AG09319 (cell line): ENCODE data around the gene KNDC1.
"Not testable (repeated sequence)": the region's sequence is repeated elsewhere in the genome, so short reads cannot be mapped to it uniquely, and the experiment has no call there.

Experiments
- DNase-seq: peaks from one replicate; pipeline ENCODE4 v3.0.0-alpha.2; 2010; ENCODE audit warnings: low read depth; ENCODE audit errors: extremely low read depth
- TF ChIP-seq, protein P1 (sequence below): IDR thresholded peaks from 2 replicates; pipeline ENCODE4 v1.5.1; 2011; ENCODE audit warnings: low read depth, mild to moderate bottlenecking, inconsistent platforms, low read length, moderate library complexity

Gene KNDC1

DNA sequence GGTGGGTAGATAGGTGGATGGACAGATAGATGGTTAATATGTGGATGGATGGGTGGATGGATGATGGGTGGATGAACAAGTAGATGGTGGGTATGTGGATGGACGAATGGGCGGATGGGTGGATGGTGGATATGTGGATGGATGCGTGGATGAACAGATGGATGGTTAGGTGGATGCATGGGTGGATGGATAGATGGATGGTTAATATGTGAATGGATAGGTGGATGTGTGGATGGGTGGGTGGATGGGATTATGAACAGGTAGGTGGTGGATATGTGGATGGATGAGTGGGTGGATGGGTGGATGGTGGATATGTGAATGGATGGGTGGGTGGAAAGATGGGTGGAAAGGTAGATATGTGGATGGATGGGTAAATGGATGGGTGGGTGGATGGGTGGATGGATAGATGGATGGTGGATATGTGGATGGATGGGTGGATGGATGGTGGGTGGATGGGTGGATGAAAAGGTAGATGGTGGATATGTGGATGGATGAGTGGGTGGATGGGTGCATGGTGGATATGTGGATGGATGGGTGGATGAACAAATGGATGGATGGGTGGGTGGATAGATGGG, 14.8 kb downstream of the KNDC1 start:
- no peak for DNase-seq
- TF ChIP-seq, protein P1, sequence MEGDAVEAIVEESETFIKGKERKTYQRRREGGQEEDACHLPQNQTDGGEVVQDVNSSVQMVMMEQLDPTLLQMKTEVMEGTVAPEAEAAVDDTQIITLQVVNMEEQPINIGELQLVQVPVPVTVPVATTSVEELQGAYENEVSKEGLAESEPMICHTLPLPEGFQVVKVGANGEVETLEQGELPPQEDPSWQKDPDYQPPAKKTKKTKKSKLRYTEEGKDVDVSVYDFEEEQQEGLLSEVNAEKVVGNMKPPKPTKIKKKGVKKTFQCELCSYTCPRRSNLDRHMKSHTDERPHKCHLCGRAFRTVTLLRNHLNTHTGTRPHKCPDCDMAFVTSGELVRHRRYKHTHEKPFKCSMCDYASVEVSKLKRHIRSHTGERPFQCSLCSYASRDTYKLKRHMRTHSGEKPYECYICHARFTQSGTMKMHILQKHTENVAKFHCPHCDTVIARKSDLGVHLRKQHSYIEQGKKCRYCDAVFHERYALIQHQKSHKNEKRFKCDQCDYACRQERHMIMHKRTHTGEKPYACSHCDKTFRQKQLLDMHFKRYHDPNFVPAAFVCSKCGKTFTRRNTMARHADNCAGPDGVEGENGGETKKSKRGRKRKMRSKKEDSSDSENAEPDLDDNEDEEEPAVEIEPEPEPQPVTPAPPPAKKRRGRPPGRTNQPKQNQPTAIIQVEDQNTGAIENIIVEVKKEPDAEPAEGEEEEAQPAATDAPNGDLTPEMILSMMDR, result no peak

DNA sequence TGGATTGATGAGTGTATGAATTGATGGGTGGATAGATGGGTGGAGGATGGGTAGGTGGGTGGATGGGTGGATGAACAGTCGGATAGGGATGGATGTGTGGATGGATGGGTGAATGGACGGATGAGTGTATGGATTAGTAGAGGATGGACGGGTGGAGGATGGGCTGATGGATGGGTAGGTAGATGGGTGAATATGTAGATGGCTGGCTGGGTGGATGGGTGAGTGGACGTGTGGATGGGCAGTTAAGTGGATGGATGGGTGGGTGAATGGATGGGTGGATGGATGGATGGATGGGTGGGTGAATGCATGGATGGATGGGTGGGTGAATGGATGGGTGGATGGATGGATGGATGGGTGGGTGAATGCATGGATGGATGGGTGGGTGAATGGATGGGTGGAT, 15.6 kb downstream of the KNDC1 start:
- not testable (repeated sequence) for DNase-seq

DNA sequence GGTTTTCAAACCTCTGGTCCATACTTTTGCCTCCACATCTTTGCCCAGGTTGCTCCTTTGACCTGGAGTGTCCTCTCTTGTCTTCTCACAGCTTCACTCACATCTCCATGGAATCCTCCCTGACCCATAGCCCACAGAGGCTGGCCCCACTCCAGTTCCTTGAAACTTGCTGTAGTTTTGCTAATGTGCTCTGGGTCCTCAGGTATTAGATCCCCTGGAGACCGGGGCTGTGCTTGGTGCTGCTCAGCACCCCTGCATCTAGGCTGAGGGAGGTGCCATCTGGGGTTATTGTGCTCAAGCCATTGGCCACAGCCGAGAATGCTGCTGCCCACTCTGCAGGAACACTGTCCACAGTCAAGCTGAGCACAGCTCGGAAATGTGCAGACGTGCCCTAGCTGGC, 16.5 kb downstream of the KNDC1 start:
- TF ChIP-seq, protein P1, result no peak

DNA sequence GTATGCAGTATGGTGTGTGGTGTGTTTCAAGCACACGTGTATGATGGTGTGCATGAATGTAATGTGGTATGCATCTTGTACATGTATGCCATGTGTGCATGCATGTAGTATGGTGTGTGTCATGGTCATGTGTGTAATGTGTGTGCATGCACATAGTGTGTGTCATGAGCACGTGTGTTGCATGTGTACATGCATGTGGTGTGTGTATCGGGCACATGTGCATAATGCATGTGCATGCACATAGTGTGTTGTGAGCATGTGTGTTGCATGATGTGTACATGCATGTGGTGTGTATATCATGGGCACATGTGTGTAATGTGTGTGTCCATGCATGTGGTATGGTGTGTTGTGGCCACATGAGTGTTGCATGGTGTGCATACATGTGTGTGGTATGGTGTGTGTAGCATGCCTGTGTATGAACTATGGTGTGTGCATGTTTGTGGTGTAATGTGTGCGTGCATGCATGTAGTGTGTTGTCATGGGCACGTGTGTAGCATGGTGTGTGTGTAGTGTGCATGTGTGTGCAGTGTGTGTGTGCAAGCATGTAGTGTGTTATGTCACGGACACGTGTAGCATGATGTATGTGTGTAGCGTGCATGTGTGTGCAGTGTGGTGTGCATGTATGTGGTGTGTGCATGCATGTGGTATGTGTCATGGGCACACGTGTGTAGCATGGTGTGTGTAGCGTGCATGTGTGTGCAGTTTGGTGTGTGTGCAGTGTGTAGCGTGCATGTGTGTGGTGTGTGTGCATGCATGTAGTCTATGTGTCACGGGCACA, 17.6 kb downstream of the KNDC1 start:
- DNase-seq, result no peak
- TF ChIP-seq, protein P1, result no peak

More for the DNA sequence above, 16.5 kb downstream of the KNDC1 start:
- no peak for DNase-seq

DNA sequence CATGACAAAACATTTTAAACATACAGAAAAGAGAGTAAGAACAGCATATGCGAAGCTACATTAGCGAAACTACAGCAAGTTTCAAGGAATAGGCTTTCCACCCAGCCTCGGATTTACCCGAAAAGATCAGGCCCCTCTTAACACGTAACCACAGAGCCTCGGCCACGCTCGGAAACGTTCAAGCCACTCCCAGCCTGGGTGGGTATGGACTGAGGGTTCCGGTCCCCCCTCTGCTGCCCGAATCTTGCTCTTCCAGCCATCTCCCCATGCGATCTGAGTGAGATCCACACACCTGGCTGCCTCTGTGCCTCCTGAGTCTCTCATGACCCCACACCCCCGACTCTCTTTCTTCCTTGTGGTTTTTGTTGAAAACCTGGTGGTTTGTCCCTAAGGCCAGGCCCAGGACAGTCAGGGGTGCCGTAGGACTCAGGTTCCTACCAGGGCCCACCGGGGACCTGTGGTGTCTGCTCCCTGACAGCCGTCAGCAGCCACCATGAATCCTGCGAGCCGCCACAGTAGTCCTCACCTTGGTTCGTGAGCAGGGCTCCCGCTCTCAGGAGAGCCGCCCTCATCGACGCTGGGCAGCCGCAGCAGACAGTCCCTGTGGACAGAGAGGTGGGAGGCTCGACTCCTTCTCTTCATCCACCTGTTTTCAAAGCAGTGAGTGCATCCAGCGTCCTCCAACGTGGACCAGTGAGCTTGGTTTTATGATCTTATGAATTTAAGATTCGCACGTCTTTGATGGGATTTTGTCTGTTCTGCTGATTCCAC, 18.5 kb downstream of the KNDC1 start:
- TF ChIP-seq, protein P1, result no peak
- DNase-seq, result no peak

DNA sequence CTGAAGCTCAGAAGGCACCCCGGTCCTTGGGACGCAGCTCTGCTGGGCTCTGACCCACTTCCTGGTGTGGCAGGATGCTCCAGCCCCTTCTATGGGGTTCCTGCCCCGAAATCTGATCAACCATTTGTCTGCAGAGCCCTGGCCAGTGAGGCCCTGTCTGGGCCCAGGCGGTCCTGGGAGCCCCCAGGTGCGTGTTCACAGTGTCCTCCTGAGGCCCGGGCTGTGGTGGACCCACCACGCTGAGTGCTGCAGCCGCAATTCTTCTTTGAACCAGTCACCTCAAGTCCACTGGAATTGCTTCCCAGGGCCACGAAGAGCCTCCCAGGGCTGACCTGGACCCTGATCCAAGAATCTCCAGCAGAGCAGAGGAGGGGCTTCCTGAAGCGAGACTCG, 19.1 kb downstream of the KNDC1 start:
- DNase-seq, result no peak
- TF ChIP-seq, protein P1, result no peak

DNA sequence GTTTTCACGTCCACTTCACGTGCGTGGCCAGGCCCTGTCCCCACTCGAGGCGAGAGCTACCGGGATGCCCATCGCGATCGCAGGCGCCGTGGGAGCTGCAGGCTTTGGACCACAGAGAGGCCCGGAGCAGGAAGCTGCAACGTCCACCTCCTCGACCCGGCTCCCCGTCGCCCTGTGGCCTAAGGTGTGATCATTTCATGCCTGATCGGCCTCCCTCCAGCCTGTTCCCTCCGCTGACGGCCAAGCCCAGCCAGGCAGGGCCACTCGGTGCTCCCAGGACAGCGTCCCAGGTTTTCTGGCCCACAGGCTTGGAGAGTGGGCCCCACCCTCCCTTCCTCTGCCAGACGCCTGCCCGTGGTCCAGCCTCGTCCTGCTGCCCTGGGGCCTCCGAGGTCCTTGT, 19.6 kb downstream of the KNDC1 start:
- no peak for DNase-seq
- TF ChIP-seq, protein P1, result no peak
